GM18499 (cell line): ENCODE results near the gene POC5.
A peak's percentile ranks its signal among the peaks of the same experiment; 100 is the strongest.
"Not testable (repeated sequence)": the region's sequence is repeated elsewhere in the genome, so short reads cannot be mapped to it uniquely, and the experiment has no call there.

Experiments
- ATAC-seq: cut with Tn5 transposase; IDR thresholded peaks from one replicate; pipeline ENCODE4 v1.9.1; 2021; ENCODE audit warnings: moderate number of reproducible peaks; ENCODE audit not compliant: insufficient read depth, unreplicated experiment

The POC5 gene, protein sequence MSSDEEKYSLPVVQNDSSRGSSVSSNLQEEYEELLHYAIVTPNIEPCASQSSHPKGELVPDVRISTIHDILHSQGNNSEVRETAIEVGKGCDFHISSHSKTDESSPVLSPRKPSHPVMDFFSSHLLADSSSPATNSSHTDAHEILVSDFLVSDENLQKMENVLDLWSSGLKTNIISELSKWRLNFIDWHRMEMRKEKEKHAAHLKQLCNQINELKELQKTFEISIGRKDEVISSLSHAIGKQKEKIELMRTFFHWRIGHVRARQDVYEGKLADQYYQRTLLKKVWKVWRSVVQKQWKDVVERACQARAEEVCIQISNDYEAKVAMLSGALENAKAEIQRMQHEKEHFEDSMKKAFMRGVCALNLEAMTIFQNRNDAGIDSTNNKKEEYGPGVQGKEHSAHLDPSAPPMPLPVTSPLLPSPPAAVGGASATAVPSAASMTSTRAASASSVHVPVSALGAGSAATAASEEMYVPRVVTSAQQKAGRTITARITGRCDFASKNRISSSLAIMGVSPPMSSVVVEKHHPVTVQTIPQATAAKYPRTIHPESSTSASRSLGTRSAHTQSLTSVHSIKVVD

DNA sequence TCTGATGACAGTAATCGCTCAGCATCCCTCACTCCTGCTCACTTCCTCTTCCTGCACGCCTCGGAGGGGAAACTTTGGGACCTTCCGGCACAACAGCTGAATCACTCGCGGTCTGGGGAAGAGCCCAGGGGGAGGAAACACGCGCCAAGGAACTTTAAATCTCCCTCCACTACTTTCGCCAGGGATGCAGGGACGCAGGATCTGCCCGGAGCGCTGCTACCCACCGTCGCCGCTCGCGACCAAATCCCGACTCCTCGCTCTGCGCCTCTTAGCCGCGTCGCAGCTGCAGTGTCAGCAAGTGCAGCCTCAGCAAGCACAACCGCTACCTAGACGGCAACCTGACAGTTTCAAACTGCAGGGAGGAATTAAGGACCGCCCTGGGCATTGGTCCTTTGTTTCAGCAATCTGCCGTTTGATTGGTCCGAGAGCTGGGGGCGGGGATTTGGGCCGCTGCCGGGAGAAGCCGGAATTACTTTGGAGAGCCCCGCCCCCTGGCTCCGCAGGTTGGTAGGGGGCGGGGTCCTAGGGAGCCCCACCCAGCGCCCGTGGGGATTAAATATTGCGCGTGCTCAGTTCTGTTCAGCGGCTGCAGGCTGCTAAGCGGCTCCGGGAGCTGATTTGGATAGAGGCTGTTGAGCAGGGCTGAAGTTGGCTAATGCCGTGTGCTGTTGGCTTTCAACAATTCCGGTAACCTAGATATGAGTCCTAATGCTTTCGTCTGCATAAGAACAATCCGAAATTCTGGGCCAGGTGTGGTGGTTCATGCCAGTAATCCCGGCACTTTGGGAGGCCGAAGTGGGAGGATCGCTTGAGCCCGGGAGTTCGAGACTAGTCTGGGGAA, at the start of gene POC5:
Gene POC5 (minus strand): TSS at position 356 of the 841 bp plus-strand sequence. CDS start 4,500 bp downstream, outside the sequence.
- ATAC-seq: peak; percentile 86

DNA sequence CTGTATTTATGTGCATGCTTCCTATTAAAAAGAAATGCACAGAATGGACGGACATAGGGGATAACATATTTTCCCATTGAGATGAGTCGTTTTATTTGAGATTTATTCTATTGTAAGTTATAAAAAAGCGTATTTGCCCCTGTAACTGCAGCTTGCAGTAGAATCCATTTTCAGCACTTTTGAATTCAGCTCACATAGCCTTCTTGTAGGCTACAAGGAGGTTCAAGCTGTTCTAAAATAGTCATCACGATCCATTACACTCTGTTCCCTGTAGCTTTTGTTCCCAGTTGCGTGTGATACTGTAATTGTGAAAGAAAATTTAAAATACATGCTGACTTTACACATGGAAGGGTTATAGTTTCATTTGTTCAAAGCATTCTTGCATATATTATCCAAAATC, 40.9 kb upstream of the POC5 start:
- no peak for ATAC-seq

DNA sequence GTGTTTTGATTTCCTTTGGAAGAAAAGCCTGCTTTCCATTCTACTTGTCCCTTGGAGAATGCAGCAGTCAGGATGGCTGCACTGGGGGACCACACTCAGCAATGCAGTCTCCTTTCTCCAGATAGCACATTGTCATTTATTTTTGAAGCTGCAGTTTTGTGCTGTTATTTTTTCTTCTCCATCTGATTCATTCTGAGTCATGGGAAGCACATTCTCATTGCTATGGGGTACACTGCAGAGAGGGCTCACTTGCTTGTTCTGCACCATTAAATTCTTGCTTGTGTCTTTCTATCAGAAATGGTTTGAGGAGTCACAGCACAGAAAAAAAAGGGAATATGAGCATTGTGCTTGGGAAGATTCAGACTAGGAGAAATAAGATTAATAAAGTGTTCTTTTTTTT, 39.7 kb upstream of the POC5 start:
- no peak for ATAC-seq

DNA sequence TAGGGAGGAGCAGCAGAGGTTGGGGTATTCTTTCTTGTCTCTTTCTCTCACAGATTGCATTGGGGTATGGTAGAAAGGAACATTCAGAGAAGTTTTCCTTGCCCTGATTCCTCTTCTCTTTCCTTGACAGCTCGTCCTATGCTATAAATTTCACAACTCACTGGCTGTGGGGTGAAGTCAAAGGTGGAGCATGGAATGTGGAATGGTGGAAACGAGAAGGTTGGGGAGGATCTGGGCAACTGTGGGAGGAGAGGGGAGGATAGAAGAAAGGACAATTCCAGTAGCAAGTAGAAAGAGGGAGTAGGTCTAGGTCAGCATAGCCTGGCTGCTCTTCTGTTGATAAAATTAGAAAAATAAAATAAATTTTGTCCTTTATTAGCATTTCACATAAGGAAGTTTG, 39.0 kb upstream of the POC5 start:
- ATAC-seq: no peak

DNA sequence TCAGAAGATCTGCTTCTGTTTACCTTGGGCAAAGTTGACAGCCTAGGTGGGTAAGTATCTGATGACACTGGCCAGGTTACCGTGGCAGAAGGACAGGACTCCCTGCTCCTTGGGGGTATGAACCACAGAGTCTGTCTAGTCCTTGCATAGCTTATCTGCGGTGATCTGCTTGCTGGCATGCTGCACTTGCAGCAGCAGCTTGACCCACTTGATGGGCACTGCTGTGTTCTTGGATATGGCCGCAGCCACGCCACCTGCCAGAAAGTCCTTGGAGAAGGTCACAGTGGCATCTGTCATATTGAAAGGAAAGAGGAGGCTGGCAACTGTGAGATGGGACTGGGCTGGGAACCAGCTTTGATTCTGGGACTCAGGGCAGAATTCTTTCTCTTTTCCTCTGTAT, 35.9 kb upstream of the POC5 start:
- ATAC-seq: no peak

DNA sequence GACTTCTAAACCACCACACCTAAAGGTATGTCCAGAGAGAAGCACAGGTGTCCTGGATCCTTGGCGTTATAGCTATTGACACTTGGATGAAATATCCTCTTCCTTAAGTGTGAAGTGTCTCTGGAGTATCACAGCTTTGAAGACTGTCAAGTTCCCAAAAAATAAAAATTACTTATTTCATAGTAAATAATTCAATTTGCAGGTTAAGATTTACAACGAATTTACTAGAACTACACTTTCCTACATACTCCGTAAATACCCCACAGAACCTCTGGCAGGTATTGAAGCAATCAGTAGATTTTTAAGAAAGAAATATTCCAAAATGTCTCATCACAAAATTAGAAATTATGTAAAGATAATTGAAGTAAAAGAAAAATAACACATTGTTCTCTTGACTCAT, 27.1 kb upstream of the POC5 start:
- ATAC-seq: no peak

DNA sequence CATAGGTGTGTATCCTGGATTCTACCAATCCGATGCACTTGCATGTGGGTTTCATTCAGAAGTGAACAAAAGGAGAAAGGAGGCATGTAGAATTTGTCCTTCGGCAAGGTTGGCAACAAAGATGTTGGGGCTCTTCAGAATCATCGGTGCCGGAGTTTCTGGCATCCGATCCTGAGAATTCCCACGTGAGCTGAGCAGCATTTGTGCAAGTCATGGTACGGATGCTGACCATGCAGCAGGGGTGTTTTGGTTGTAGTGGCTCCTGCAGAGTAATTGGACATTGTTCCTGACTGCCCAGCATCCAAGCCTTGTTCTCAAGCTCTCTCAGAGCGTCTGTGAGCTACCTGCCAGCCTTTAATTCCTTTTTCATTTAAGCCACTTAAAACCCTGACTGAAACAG, 19.0 kb upstream of the POC5 start:
- no peak for ATAC-seq

DNA sequence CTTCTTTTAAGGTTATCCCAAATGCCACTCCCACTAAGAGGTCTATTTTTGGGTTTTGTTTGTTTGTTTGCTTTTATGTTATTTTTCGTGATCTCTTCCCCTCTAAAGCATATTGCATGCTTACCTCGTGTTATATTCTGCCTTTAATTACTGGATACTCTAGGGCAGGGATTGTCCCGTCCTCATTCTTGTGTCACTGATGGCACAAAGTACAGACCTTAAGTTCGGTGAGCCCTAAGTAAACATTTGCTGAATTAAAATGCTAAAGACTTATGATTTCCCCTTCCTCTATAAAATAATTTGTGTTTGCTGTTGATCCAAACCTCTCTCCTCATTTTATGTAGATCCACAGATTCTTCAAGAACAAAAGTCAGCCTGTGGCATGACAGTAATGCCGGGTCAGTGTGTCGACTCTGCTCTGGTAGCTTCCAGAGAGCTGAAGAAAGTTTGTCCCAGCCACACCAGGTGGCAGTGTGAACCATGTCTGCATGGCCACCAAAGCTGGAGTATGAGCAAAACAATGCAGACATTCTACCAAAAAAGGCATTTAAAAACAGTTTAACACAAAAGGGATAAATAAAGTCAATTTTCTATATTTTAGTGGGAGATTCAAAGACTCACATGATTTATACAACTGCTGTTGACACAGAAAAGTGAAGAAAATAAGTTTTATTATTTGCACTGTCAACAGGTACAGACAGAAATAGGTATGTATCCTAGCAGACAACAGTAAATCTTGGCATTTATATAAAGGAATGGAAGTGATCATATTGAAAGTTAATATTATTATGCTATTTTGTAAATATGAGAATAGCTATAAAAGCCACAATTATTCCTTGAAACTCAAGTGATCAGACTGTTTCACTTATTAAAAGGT, 17.9 kb upstream of the POC5 start:
- ATAC-seq: no peak

DNA sequence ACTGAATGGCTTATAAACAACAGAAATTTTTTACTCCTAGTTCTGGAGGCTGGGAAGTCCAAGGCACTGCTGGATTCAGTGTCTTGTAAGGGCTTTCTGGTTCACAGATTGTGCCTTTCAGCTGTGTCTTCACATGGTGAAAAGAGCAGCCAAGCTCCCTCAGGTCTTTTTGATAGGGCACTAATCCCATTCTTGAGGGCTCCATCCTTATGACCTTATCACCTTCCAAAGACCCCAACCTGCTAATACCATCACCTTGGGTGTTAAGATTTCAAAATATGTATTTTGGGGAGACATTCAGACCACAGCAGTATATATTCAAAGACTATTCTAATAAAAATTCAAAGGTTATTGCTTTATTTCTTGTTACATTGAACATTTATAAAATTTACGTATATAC, 16.5 kb upstream of the POC5 start:
- no peak for ATAC-seq

DNA sequence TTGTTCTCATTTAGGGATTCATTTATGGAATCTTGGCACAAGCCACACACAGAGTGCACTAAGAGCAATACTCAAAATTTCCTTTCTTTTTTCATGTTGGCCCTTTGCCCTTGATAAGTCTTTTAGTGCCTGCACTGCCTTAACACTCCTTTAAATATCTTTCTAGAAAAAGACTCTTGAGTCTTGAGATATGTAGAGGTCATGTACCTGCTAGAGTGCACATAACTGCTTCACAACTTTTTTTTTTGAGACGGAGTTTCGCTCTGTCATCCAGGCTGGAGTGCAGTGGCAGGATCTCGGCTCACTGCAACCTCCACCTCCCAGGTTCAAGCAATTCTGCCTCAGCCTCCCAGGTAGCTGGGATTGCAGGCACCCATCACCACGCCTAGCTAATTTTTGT, 14.3 kb upstream of the POC5 start:
- ATAC-seq: not testable (repeated sequence)

DNA sequence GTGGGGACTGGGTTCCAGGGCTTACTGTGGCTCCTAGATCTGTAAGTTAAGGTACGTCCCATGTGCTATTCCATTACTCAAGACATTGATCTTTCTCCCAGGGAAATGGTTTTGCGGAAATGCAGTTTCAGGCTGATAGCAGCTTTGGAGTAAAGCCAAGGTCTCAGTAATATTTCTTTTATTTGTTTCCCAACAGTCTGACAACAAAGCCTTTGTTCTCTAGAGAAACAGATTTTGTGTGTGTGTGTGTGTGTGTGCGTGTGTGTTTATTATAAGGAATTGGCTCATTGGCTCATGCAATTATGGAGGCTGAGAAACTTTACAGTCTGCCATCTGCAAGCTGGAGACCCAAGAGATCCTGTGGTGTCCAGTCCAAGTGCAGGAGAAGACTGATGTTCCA, 12.1 kb upstream of the POC5 start:
- ATAC-seq: no peak

DNA sequence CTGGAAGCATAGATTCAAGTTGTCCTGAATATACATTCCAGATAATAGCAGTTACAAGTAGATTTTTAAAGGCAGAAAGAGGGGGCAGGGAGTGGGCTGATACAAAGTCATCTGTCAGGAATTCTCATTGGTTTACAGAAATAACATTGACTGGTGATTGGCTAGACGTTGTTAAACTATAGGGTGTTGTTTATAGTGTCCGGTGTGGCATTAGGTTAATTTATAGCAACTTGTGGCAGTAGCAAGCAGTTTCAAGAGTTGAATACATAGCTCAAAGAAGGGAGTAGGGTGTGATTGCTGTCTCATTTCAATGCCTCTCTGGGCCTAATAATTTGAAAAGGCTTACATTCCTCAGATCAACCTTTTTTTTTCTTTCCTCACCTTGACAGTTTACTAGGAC, 10.7 kb upstream of the POC5 start:
- no peak for ATAC-seq

DNA sequence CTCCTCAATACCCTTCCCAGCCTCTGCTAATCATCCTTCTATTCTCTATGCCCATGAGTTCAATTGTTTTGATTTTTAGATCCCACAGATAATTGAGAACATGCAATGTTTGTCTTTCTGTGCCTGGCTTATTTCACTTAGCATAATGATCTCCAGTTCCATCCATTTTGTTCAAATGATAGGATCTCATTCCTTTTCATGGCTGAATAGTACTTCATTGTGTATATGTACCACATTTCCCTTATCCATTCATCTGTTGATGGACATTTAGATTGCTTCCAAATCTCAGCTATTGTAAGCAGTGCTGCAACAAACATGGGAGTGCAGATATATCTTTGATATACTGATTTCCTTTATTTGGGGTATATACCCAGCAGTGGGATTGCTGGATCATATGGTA, 9.0 kb upstream of the POC5 start:
- not testable (repeated sequence) for ATAC-seq

DNA sequence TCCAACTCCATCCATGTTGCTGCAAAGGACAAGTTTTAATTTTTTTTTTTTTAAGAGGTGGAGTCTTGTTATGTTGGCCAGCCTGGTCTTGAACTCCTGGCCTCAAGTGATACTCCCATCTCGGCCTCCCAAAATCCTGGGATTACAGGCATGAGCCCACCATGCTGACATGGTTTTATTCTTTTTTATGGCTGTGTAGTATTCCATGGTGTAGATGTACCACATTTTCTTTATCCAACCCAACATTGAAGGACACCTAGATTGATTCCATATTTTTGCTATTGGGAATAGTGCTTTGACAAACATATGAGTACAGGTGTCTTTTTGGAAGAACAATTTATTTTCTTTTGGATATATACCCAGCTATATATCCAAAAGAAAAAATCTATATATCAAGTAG, 6.1 kb upstream of the POC5 start:
- ATAC-seq: no peak

DNA sequence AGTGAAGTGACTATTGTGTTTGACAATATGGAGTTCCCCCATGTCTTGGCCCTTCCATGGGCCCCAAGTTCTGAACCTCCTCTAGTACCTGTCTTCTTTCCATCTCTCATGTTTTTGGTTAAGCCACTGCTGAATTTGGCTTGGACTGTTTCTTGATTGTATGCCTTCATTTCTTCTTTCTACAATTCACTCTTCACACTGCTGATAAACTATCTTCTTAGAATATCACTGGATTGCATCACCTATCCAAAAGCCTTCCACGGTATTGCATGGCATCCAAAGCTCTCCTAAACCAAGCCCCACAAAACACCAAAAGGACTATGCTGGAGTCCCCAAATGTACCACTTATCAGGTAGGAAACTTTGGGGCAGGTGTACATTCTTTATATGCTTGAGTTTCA, 4.3 kb upstream of the POC5 start:
- ATAC-seq: no peak

DNA sequence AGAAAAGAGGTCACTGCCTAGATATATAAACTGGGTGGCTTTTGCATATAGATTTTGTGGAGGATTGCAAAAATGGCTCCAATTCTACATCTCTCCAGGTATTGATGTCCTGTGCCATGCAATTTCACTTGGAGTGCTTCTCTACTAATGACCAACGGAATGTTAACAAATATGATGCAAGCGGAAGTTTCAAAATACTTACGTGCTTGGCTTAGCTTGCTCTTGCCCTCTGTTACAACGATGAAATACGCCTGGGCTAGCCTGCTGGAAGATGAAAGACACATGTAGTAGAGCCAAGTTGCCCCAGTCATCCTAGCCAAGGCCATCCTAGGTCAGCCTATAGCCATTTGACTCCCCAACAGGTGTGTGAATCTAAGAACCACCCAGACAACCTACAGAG, 3.6 kb upstream of the POC5 start:
- ATAC-seq: no peak

DNA sequence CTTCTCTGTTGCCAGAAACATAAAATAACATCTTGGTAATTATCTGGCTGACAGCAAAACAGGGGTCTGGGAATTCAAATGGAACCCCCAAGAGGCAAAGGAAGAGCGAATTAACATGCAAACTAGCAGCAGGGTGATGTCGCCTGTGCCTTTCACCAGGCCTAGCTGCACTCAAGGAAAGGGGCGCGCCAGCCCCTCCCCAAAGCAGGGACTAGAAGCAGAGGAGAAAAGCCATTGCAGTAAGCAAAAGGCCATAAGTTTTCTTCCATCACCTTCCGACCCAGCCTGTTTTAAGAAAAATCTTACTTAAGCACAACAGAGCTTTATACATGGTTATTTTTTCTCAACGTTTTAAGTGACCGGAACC, 539 bp downstream of the POC5 start:
- peak; percentile 4 for ATAC-seq

DNA sequence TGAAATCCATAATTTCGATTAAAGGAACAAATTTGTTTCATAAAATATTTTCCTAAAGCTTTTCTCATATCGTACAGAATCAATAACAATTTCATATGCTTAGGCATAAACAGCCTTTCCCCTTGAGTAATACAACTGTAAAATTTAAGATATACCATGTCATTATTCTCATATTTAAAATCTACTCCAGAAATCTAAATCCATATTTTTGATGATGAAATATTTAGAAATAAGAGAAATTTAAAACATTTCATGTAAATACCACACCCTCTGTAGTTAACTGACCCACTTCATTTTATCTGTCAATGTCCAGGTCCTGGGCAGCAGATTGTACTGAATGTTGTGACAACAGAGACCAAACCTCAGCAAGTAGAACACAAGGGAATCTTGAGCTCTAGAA, 5.1 kb downstream of the POC5 start:
- ATAC-seq: no peak

DNA sequence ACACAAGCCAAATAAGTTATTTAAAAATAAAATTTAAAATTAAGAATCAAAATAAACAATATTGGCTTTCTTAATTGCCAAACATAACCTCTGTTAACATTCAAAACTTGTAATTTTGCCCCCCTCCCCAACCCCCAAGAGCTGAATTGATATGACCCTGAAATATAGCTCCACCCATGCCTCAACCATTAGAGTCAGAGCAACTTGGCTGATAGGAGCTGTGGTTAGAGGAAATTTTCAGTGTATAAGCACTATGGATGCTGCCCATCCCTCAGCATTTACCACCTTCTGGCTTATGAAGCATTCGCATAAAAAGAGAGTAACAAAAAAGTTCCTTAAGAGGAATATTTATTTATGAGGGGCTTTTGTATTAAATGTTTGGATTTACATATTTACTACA, 6.1 kb downstream of the POC5 start:
- no peak for ATAC-seq

DNA sequence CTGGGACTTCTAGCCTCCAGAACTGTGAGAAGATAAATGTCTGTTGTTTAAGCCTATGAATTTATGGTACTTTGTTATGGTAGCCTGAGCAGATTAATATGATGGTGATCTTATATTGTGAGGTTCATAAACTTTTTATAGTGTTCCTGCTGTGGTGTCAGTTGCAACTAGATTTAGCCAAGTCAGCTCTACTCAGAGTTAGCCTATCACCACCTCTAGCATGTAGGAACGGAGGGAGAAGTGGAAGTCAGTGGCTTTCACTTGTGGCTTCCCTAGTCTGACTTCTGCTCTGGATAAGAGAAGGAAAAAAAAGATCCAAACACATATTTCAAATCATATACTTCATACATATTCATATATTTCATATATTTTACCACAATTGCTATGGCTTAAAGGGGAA, 6.6 kb downstream of the POC5 start:
- ATAC-seq: no peak
